ENCODE measurements around the gene DSCAML1.

Gene DSCAML1

GRCh38 chr11:117572671-117573070, 224.3 kb downstream of the DSCAML1 start:
- in situ Hi-C loops (cut with MboI; ENCODE audit: low sequenced_read_pairs): no loop called here

- in situ Hi-C loops (cut with MboI; ENCODE audit: low sequenced_read_pairs): no loop called here
Measured at GRCh38 chr11:117572129-117572528, 224.9 kb downstream of the DSCAML1 start.

GRCh38 chr11:117570701-117571100, 226.3 kb downstream of the DSCAML1 start:
- in situ Hi-C loops (cut with MboI; ENCODE audit: low sequenced_read_pairs): no loop called here

GRCh38 chr11:117569911-117570310, 227.1 kb downstream of the DSCAML1 start:
- in situ Hi-C loops (cut with MboI; ENCODE audit: low sequenced_read_pairs): no loop called here

- in situ Hi-C loops (cut with MboI; ENCODE audit: low sequenced_read_pairs): no loop called here
Measured at GRCh38 chr11:117565709-117566108, 231.3 kb downstream of the DSCAML1 start.

GRCh38 chr11:117564321-117564720, 232.7 kb downstream of the DSCAML1 start:
- in situ Hi-C loops (cut with MboI; ENCODE audit: low sequenced_read_pairs): no loop called here

- in situ Hi-C loops (cut with MboI; ENCODE audit: low sequenced_read_pairs): no loop called here
Measured at GRCh38 chr11:117563556-117563955, 233.5 kb downstream of the DSCAML1 start.

GRCh38 chr11:117562136-117562535, 234.9 kb downstream of the DSCAML1 start:
- in situ Hi-C loops (cut with MboI; ENCODE audit: low sequenced_read_pairs): no loop called here

- in situ Hi-C loops (cut with MboI; ENCODE audit: low sequenced_read_pairs): no loop called here
Measured at GRCh38 chr11:117560780-117561530, 236.1 kb downstream of the DSCAML1 start.

GRCh38 chr11:117559698-117560097, 237.3 kb downstream of the DSCAML1 start:
- in situ Hi-C loops (cut with MboI; ENCODE audit: low sequenced_read_pairs): no loop called here

- in situ Hi-C loops (cut with MboI; ENCODE audit: low sequenced_read_pairs): no loop called here
Measured at GRCh38 chr11:117557361-117557760, 239.7 kb downstream of the DSCAML1 start.

GRCh38 chr11:117554601-117555333, 242.2 kb downstream of the DSCAML1 start:
- in situ Hi-C loops (cut with MboI; ENCODE audit: low sequenced_read_pairs): no loop called here

- in situ Hi-C loops (cut with MboI; ENCODE audit: low sequenced_read_pairs): no loop called here
Measured at GRCh38 chr11:117552626-117553025, 244.4 kb downstream of the DSCAML1 start.

GRCh38 chr11:117551761-117552343, 245.2 kb downstream of the DSCAML1 start:
- in situ Hi-C loops (cut with MboI; ENCODE audit: low sequenced_read_pairs): no loop called here

- in situ Hi-C loops (cut with MboI; ENCODE audit: low sequenced_read_pairs): no loop called here
Measured at GRCh38 chr11:117550466-117550865, 246.6 kb downstream of the DSCAML1 start.

- in situ Hi-C loops (cut with MboI; ENCODE audit: low sequenced_read_pairs): no loop called here
Measured at GRCh38 chr11:117549417-117549816, 247.6 kb downstream of the DSCAML1 start.

GRCh38 chr11:117548876-117549275, 248.1 kb downstream of the DSCAML1 start:
- in situ Hi-C loops (cut with MboI; ENCODE audit: low sequenced_read_pairs): no loop called here

GRCh38 chr11:117547946-117548345, 249.1 kb downstream of the DSCAML1 start:
- in situ Hi-C loops (cut with MboI; ENCODE audit: low sequenced_read_pairs): no loop called here

GRCh38 chr11:117547195-117547850, 249.7 kb downstream of the DSCAML1 start:
- in situ Hi-C loops (cut with MboI; ENCODE audit: low sequenced_read_pairs): no loop called here

GRCh38 chr11:117546431-117547194, 250.4 kb downstream of the DSCAML1 start:
- in situ Hi-C loops (cut with MboI; ENCODE audit: low sequenced_read_pairs): no loop called here

- in situ Hi-C loops (cut with MboI; ENCODE audit: low sequenced_read_pairs): no loop called here
Measured at GRCh38 chr11:117545706-117546105, 251.3 kb downstream of the DSCAML1 start.
